GM18867 (cell line): ENCODE measurements around the gene ALG10.
"Not testable (repeated sequence)": the region's sequence is repeated elsewhere in the genome, so short reads cannot be mapped to it uniquely, and the experiment has no call there.

Experiments
- ATAC-seq: cut with Tn5 transposase; IDR thresholded peaks from one replicate; pipeline ENCODE4 v1.9.1; 2021; ENCODE audit warnings: mild to moderate bottlenecking, moderate library complexity; ENCODE audit not compliant: unreplicated experiment

ALG10 gene

GRCh38 chr12:34022079-34022830, at the start of gene ALG10:
Gene ALG10, plus strand, starts transcription at chr12:34022496. Its CDS starts 104 bp downstream, at chr12:34022600.
- ATAC-seq = peak; percentile 100

- ATAC-seq = not testable (repeated sequence)
Measured at GRCh38 chr12:33972884-33973283, 49.4 kb upstream of the ALG10 start.

- no peak for ATAC-seq
Measured at GRCh38 chr12:33977887-33978286, 44.4 kb upstream of the ALG10 start.

DNA sequence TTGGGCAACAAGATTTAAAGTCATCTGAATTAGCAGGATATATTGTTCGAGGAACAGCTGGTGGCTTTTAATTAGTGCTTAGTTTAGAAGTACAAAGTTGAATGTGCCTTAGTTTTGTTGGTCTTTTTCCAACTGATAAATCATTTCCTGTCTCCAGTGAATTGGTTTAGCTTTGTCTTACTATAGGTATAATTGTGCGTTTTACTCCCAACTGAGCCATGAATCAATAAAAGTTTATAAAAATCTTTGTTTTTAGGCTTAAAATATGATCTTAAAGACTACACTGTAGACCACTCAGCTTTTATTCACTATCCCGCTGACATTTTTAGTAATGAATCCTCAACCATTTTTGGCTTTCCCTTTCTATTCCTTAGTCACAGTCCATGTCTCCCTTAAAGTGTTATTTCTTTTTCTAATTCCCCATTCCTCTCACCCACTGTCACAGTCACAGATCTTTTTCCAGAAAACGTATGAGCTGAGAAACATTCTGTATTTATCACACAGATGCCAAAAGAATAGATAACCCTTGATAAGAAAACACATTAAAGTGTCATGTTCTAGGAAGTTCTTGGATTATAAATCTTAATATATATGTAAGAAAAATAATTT, 34.0 kb upstream of the ALG10 start:
- ATAC-seq = no peak

DNA sequence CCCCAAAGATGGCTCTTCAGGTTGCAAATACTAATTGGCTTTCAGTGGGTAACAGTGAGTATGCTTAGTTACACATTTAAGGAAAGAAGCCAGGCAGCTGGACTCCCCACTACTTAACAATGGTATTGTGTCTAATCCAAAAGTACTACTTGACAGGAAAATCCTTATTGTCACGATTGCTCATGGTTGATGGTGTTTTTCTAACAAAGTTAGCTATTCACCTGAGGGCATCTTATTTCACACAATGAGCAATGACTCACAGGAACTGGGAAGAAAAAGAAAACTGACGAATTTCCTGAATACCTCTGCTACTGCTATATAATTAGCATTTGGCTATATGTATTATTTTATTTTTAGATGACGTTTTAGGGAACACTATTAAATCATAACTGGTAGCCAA, 33.4 kb upstream of the ALG10 start:
- no peak for ATAC-seq

GRCh38 chr12:33994857-33995808, 27.2 kb upstream of the ALG10 start:
- ATAC-seq = no peak

DNA sequence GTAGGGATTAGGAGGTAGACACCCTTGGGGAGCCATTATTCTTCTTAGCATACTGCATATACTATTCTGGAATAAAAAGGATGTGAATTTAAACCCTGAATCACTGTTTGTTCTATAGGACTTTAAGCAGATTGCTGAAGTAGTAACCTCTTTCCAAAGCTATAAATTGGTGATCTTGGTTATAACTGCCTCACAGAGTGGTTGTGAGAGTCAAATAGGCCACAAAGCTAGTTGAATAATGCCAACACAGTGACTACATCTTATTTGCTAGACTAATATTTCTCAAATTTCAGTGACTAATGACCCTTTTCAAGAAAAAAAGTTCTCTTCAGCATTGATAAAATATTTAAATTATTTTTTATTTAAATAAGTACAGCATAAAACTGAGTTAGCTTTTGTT, 13.5 kb upstream of the ALG10 start:
- ATAC-seq = not testable (repeated sequence)

DNA sequence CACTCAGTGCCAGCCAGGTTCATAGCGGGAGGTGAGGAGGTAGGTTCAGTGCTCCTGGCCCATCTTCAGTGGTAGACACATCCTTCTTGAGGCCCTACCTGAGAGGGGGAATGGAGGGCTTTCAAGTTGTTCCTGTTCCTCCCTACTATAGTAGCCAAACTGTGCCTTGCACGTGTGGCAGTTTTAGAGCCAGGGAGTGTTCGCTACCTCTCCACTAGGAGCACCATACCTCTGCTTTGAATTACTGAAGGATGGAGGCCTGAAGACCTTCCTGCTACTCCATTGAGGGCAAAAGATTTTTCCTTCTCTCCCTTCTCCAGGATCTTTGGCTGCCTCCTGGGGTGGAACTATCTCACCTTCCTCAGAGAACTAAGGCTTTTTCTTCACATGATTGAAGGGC, 5.9 kb upstream of the ALG10 start:
- ATAC-seq = no peak

GRCh38 chr12:34021071-34021470, 1.2 kb upstream of the ALG10 start:
- no peak for ATAC-seq

DNA sequence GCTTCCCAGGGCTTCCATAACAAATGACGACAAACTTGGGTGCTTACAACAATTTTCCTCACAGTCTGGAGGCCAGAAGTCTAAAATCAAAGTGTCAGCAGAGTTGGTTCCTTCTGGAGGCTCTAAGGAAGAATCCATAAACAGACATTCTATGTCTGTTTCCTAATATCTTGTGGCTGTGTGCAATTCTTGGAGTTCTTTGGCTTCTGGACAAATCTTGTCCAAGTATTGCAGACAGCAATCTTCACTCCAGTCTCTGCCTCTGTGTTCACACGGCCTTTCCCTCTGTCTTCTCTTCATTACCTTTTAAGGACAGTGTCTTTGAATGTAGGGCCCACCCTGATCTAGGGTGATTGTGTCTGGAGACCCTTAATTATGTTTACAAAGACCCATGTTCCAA, 5.4 kb downstream of the ALG10 start:
- ATAC-seq = not testable (repeated sequence)

- ATAC-seq = no peak
Measured at GRCh38 chr12:34030591-34030990, 8.3 kb downstream of the ALG10 start.

GRCh38 chr12:34033628-34034296, 11.5 kb downstream of the ALG10 start:
- ATAC-seq = no peak

DNA sequence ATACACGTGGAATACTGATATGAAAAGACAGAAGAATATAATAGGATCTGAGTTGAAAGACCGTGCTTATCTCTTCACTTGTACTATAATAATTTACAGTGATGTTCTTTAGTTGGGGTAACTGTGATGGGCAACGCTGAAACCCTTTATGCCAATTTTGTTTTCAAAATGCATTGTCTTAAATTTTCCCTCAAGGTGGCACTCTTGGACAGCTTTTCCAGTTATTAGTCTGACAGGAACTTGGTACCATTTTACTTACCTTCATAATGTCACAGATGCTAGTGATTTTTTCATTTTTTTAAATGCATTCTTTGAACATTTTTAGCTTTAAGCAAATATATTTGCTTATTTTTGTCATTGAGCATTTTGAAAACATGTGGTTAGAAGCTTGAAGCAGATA, 16.1 kb downstream of the ALG10 start:
- not testable (repeated sequence) for ATAC-seq

- no peak for ATAC-seq
Measured at GRCh38 chr12:34046570-34046969, 24.3 kb downstream of the ALG10 start.

GRCh38 chr12:34047855-34048254, 25.6 kb downstream of the ALG10 start:
- ATAC-seq = not testable (repeated sequence)

- no peak for ATAC-seq
Measured at GRCh38 chr12:34048714-34049113, 26.4 kb downstream of the ALG10 start.

- ATAC-seq = no peak
Measured at GRCh38 chr12:34051486-34051885, 29.2 kb downstream of the ALG10 start.

- no peak for ATAC-seq
Measured at GRCh38 chr12:34054938-34055337, 32.6 kb downstream of the ALG10 start.
